ENCODE data around the gene PRKN.

DNA sequence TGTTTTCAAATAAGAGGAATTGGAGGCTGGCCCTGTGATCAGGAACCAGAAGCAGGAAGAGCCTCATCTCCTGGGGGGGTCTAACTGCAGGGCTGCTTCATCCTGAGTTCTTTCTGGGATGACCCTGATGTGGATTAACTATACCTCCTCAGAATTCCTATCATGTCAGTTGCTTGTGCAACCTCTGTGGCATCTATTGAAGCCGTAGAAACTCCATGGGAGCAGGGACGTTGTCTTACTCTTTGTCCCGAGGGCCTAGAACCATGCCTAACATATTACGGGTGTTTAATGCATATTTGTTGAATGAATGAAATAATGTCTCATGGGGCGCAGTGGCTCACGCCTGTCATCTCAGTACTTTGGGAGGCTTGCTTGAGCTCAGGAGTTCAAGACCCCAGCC, 1343.6 kb downstream of the PRKN start:
- no peak for TF ChIP-seq EZH2 (IDR thresholded peaks at IDR 0.05; ENCODE audit: borderline replicate concordance, low read depth, low read length, poor library complexity, severe bottlenecking)
- TF ChIP-seq, protein P1, sequence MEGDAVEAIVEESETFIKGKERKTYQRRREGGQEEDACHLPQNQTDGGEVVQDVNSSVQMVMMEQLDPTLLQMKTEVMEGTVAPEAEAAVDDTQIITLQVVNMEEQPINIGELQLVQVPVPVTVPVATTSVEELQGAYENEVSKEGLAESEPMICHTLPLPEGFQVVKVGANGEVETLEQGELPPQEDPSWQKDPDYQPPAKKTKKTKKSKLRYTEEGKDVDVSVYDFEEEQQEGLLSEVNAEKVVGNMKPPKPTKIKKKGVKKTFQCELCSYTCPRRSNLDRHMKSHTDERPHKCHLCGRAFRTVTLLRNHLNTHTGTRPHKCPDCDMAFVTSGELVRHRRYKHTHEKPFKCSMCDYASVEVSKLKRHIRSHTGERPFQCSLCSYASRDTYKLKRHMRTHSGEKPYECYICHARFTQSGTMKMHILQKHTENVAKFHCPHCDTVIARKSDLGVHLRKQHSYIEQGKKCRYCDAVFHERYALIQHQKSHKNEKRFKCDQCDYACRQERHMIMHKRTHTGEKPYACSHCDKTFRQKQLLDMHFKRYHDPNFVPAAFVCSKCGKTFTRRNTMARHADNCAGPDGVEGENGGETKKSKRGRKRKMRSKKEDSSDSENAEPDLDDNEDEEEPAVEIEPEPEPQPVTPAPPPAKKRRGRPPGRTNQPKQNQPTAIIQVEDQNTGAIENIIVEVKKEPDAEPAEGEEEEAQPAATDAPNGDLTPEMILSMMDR (conservative IDR thresholded peaks at IDR 0.05; ENCODE audit: low read depth, low read length) = no peak

Measured in A673 (cell line).